Natural killer cell (primary cell): ENCODE data around the gene LRFN3. TPM values are rescaled to one million over a fixed set of nuclear protein-coding genes. Genes with fewer than 3 reads are reported as not detected.

Source experiments
- ATAC-seq, 3 donors: fragments of 150-1000 bp in 2 of 3; fragments of 200-7000 bp in 1 of 3; cut with Tn5 transposase; 1 replicate in 1 of 3; 2 replicates in 2 of 3; pipeline ENCODE4 v1.10.0; 2021; ENCODE audit warnings: mild to moderate bottlenecking in 2 of 3, moderate library complexity in 2 of 3
- DNase-seq, 2 donors: peaks; one replicate each; pipeline versions ENCODE4 v3.0.0 to v3.0.0-alpha.2; 2013 to 2021; ENCODE audit warnings: mixed read lengths in 1 of 2
- H3K27ac ChIP-seq: one replicate; pipeline ENCODE4 v1.5.1; 2013; ENCODE audit warnings: mild to moderate bottlenecking, low read length
- H3K27me3 ChIP-seq: one replicate; pipeline ENCODE4 v1.6.1; 2013; ENCODE audit warnings: low read length; ENCODE audit not compliant: control insufficient read depth, insufficient read depth
- H3K36me3 ChIP-seq: one replicate; pipeline ENCODE4 v1.6.1; 2013; ENCODE audit warnings: low read length; ENCODE audit not compliant: control insufficient read depth, insufficient read depth
- H3K4me1 ChIP-seq: one replicate; pipeline ENCODE4 v1.6.1; 2013; ENCODE audit warnings: low read length; ENCODE audit not compliant: control insufficient read depth, insufficient read depth
- H3K4me3 ChIP-seq: one replicate; pipeline ENCODE4 v1.5.1; 2013; ENCODE audit warnings: low read length
- H3K9me3 ChIP-seq: one replicate; pipeline ENCODE4 v1.6.1; 2013; ENCODE audit warnings: low read length; ENCODE audit not compliant: control insufficient read depth, insufficient read depth
- H3K27ac Mint-ChIP-seq, 2 donors: one replicate each; pipeline ENCODE4 v1.8.0; 2022; ENCODE audit warnings: mild to moderate bottlenecking in 2 of 2, mixed read lengths in 2 of 2, moderate library complexity in 1 of 2
- H3K27me3 Mint-ChIP-seq, 2 donors: one replicate each; pipeline ENCODE4 v1.8.0; 2022; ENCODE audit warnings: low read depth in 2 of 2, mixed read lengths in 2 of 2
- H3K36me3 Mint-ChIP-seq: one replicate; pipeline ENCODE4 v1.8.0; 2022; ENCODE audit warnings: mixed read lengths
- H3K4me1 Mint-ChIP-seq, 2 donors: one replicate each; pipeline ENCODE4 v1.8.0; 2022; ENCODE audit warnings: mixed read lengths in 2 of 2
- H3K4me3 Mint-ChIP-seq: one replicate; pipeline ENCODE4 v1.8.0; 2022; ENCODE audit warnings: mild to moderate bottlenecking, moderate library complexity, mixed read lengths
- H3K9me3 Mint-ChIP-seq, 2 donors: one replicate each; pipeline ENCODE4 v1.8.0; 2022; ENCODE audit warnings: mixed read lengths in 2 of 2
- WGBS: methylation state at CpG from one replicate; pipeline ENCODE4 v1.1.7; 2013; ENCODE audit warnings: missing lambda C conversion rate; ENCODE audit not compliant: insufficient coverage; 5-methylcytosine and 5-hydroxymethylcytosine counted together
- intact Hi-C: fragments of 100-400 bp; cut with micrococcal nuclease; formaldehyde crosslinking; loops from one replicate; pipeline ENCODE4 v1.14.2; 2022
- total RNA-seq, 4 donors: library from RNA; stranded (reverse); fragments of 120-200 nt in 1 of 4; gene quantifications; one replicate each; pipeline versions ENCODE4 v1.2.3 to v1.2.4, GENCODE V29; 2013 to 2022
- TF ChIP-seq, protein P1 (sequence below): fragments of 200-600 bp; IDR thresholded peaks from one replicate; pipeline ENCODE4 v1.8.0; 2022; ENCODE audit warnings: antibody characterized with exemption

Gene LRFN3
- total RNA-seq, 3 donors from 2014 or later (not counting 1 experiment from before 2014, with no cell fraction given), result 2.6 to 9.3 (median 3.2) TPM

DNA sequence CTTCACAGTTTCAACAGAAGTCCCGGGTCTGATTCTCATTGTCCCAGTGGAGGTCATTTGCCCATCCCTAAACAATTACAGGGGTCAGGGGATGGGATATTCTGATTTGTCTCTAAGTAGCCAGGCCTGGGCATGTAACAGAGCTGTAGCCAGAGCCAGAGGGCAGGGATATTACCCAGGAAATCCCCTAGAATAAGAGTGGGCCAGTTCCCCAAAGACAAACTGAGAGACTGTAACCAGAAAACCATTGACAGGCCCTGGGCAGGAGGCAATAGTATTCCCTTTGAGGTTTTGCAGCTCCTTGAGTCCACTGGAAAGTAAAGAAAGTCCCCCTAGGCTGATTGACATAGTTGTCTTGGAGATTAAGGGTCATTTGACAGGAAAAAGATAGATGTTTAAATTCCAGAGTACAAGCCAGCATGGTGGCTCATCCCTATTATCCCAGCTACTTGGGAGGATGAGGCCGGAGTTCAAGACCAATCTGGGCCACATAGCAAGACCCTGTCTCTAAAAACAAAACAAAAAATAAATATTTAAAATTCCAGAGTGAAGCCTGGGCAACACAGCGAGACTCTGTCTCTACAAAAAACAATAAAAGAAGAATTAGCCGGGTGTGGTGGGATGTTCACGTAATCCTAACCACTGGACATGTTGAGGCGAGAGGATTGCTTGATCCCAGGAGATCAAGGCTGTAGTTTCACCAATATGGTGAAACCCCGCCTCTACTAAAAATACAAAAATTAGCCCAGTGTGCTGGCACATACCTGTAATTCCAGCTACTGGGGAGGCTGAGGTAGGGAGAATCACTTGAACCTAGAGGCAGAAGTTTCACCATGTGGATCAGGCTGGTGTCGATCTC is 57.0 kb downstream of the LRFN3 start:
- Mint-ChIP-seq H3K27me3 (peaks cover 3 to 7% of the 10 kb centered on the region in 2 donors), H3K4me1 (peaks cover 12 to 30% of the 10 kb centered on the region in 2 donors), H3K36me3 (no peaks in the 10 kb centered on the region), H3K4me3 (peak overlapping the region; percentile 53), H3K9me3 (no peaks in the 10 kb centered on the region), H3K27ac (peak overlapping the region in 1 of 2 donors; percentile 24)
- TF ChIP-seq, protein P1, sequence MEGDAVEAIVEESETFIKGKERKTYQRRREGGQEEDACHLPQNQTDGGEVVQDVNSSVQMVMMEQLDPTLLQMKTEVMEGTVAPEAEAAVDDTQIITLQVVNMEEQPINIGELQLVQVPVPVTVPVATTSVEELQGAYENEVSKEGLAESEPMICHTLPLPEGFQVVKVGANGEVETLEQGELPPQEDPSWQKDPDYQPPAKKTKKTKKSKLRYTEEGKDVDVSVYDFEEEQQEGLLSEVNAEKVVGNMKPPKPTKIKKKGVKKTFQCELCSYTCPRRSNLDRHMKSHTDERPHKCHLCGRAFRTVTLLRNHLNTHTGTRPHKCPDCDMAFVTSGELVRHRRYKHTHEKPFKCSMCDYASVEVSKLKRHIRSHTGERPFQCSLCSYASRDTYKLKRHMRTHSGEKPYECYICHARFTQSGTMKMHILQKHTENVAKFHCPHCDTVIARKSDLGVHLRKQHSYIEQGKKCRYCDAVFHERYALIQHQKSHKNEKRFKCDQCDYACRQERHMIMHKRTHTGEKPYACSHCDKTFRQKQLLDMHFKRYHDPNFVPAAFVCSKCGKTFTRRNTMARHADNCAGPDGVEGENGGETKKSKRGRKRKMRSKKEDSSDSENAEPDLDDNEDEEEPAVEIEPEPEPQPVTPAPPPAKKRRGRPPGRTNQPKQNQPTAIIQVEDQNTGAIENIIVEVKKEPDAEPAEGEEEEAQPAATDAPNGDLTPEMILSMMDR, result no peak
- ATAC-seq (no peak), DNase-seq (no peak)
- intact Hi-C loops, result loop anchor here (10.0 kb wide), 1 partner anchor 122 kb away; the partner anchor contains the start of genes OVOL3, POLR2I and TBCB
- H3K27me3 ChIP-seq, result no peaks in the 10 kb centered on the region
- no peak overlapping the region for H3K4me3 ChIP-seq
- over 99% methylated on average over 7 of the region's 8 CpGs for WGBS
- peaks cover 2% of the 10 kb centered on the region for H3K36me3 ChIP-seq
- H3K4me1 ChIP-seq, result peaks cover 26% of the 10 kb centered on the region
- H3K9me3 ChIP-seq, result no peaks in the 10 kb centered on the region
- no peak overlapping the region for H3K27ac ChIP-seq

DNA sequence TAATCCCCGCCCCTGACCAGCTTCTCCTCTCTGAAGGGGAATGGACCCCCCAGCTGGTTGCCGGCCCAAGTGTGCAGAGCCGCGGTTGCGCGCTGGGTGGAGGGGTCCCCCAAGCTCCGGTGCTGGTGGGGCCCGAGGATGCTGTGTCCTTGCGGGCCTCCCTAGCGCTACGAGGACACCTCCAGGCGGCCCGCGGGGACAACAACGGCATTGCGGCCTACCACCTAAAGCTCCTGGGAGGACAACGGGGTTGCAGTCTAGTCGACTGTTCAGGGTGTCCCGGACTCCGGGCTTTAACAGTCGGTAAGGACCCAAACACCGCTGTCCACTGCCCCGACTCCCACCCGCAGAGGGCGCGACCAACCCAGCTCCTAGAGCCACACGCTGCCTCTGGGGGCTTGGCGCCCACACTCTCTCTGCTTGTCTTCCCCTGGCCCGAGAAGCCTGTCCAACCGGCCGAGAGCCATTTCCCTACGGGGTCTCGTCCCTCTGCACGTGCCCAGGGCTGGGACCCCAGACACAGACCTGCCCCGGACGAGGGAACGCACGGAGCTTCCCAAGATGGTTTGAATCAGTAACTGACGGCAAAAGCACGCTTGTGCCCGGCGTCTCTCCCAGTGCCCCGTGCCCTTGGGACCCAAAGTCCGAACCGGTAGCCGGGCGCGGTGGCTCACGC is 57.9 kb downstream of the LRFN3 start:
- no peaks in the 10 kb centered on the region for H3K36me3 Mint-ChIP-seq
- no peak overlapping the region for H3K4me3 ChIP-seq
- H3K4me1 Mint-ChIP-seq, result peaks cover 12 to 30% of the 10 kb centered on the region in 2 donors
- no peaks in the 10 kb centered on the region for H3K9me3 ChIP-seq
- no peak overlapping the region for H3K27ac ChIP-seq
- H3K27ac Mint-ChIP-seq, result peak overlapping the region; percentile 91 to 95
- H3K9me3 Mint-ChIP-seq, result no peaks in the 10 kb centered on the region
- 53% methylated on average over 49 of the region's 49 CpGs for WGBS
- TF ChIP-seq, protein P1, result no peak
- ATAC-seq (no peak), DNase-seq (peak in 1 of 2 donors; percentile 27)
- H3K4me3 Mint-ChIP-seq, result peak overlapping the region; percentile 73
- no peaks in the 10 kb centered on the region for H3K27me3 ChIP-seq
- peaks cover 26% of the 10 kb centered on the region for H3K4me1 ChIP-seq
- intact Hi-C loops, result loop anchor here (10.0 kb wide), 1 partner anchor 121 kb away; the partner anchor contains the start of genes OVOL3, POLR2I and TBCB
- H3K27me3 Mint-ChIP-seq, result peaks cover 0 to 3% of the 10 kb centered on the region in 2 donors
- peaks cover 8% of the 10 kb centered on the region for H3K36me3 ChIP-seq

Other genes with a start within 250 kb of the LRFN3 start
- gene ZBTB32, start 231.8 kb upstream of the LRFN3 start, total RNA-seq, result 1 to 10 TPM in 1 of 3 donors, under 1 TPM in 2; 0.27 to 1.8 (median 0.35) TPM
- 10 to 100 TPM; 60.8 to 70.9 (median 70.7) TPM for gene KMT2B, start 218.4 kb upstream of the LRFN3 start, total RNA-seq
- gene IGFLR1, start 193.9 kb upstream of the LRFN3 start, total RNA-seq, result 10 to 100 TPM; 57.7 to 75.6 (median 69.6) TPM
- gene U2AF1L4, start 191.0 kb upstream of the LRFN3 start, total RNA-seq, result 10 to 100 TPM; 63.7 to 78.2 (median 73.0) TPM
- gene PSENEN, start 190.7 kb upstream of the LRFN3 start, total RNA-seq, result 10 to 100 TPM; 38.5 to 45.0 (median 41.0) TPM
- 10 to 100 TPM; 16.7 to 22.1 (median 18.2) TPM for gene LIN37, start 187.8 kb upstream of the LRFN3 start, total RNA-seq
- gene HSPB6, start 179.3 kb upstream of the LRFN3 start, total RNA-seq, result not detected
- gene PROSER3, start 178.2 kb upstream of the LRFN3 start, total RNA-seq, result 10 to 100 TPM; 33.1 to 40.2 (median 35.9) TPM
- gene ARHGAP33, start 160.8 kb upstream of the LRFN3 start, total RNA-seq, result 10 to 100 TPM; 34.4 to 39.3 (median 37.5) TPM
- gene PRODH2, start 123.5 kb upstream of the LRFN3 start, total RNA-seq, result not detected
- gene NPHS1, start 83.9 kb upstream of the LRFN3 start, total RNA-seq, result under 1 TPM in 1 of 3 donors, not detected in 2; 0.93 TPM
- gene KIRREL2, start 79.5 kb upstream of the LRFN3 start, total RNA-seq, result under 1 TPM in 1 of 3 donors, not detected in 2; 0.27 TPM
- not detected for gene APLP1, start 67.8 kb upstream of the LRFN3 start, total RNA-seq
- 100 to 1,000 TPM in 2 of 3 donors, 10 to 100 TPM in 1; 90.1 to 220 (median 101) TPM for gene NFKBID, start 35.8 kb upstream of the LRFN3 start, total RNA-seq
- gene HCST, start 33.8 kb upstream of the LRFN3 start, total RNA-seq, result 100 to 1,000 TPM; 281 to 307 (median 296) TPM
- gene TYROBP, start 28.1 kb upstream of the LRFN3 start, total RNA-seq, result 100 to 1,000 TPM; 439 to 494 (median 469) TPM
- 10 to 100 TPM in 2 of 3 donors, 1 to 10 TPM in 1; 9.2 to 12.1 (median 10.5) TPM for gene SDHAF1, start 58.8 kb downstream of the LRFN3 start, total RNA-seq
- 1 to 10 TPM in 2 of 3 donors, under 1 TPM in 1; 0.41 to 2.6 (median 1.5) TPM for gene SYNE4, start 72.4 kb downstream of the LRFN3 start, total RNA-seq
- gene ALKBH6, start 77.8 kb downstream of the LRFN3 start, total RNA-seq, result 10 to 100 TPM; 39.0 to 57.3 (median 48.1) TPM
- gene CLIP3, start 96.5 kb downstream of the LRFN3 start, total RNA-seq, result 1 to 10 TPM in 2 of 3 donors, under 1 TPM in 1; 0.33 to 2.1 (median 1.3) TPM
- gene THAP8, start 117.9 kb downstream of the LRFN3 start, total RNA-seq, result 1 to 10 TPM; 1.8 to 3.2 (median 2.8) TPM
- gene WDR62, start 118.5 kb downstream of the LRFN3 start, total RNA-seq, result 1 to 10 TPM; 3.9 to 5.9 (median 4.8) TPM
- gene OVOL3, start 174.8 kb downstream of the LRFN3 start, total RNA-seq, result not detected
- 10 to 100 TPM; 26.6 to 33.4 (median 31.8) TPM for gene POLR2I, start 178.5 kb downstream of the LRFN3 start, total RNA-seq
- gene TBCB, start 179.1 kb downstream of the LRFN3 start, total RNA-seq, result 100 to 1,000 TPM; 153 to 180 (median 175) TPM
- 100 to 1,000 TPM; 569 to 637 (median 578) TPM for gene CAPNS1, start 203.7 kb downstream of the LRFN3 start, total RNA-seq
- gene COX7A1, start 216.1 kb downstream of the LRFN3 start, total RNA-seq, result not detected